ENCODE measurements around the gene SNX1.
A peak's percentile ranks its signal among the peaks of the same experiment; 100 is the strongest.
"Not testable (repeated sequence)": the region's sequence is repeated elsewhere in the genome, so short reads cannot be mapped to it uniquely, and the experiment has no call there.

The SNX1 gene

DNA sequence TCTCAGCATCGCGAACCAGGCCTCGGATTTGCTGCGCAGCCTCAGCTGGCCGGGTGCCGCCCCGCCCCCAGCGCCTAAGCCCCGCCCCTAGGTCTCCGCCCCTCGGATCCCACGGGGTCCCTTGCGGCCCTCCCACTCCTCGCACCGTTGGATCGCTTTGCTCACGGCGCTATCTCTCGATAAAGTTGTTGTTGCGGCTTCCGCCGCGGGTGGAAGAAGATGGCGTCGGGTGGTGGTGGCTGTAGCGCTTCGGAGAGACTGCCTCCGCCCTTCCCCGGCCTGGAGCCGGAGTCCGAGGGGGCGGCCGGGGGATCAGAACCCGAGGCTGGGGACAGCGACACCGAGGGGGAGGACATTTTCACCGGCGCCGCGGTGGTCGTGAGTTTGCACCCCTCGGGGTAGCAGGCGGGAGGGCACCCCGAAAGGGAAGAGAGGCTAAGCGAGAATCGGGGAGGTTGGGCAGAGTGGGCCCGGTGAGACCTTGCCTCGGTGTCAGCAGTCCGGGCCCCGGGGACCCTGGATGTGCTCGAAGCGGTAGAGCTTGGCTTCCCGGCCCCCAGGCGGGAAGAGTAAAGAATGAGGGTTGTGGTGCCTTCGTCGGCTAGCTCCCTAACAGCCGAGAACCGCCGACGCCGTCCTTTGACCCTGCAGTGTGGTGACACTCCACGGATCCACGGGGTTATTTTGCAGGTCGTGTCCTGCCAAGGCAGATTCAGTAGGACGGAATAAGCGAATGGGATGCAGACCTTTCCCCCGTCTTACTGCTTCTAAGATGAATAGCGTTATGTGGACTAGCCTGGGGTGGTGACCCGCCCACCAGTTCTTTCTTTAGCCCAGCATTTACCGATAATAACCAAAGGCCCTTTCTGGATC, at the start of gene SNX1:
TSS of gene SNX1 (plus strand) at position 188 of the 873 bp plus-strand sequence. CDS start at position 220, 32 bp downstream.
- DNase-seq, result peak; percentile 85

GRCh38 chr15:64046421-64047153, 49.2 kb upstream of the SNX1 start, which contains the start of gene DAPK2:
Gene DAPK2, minus strand, starts transcription at chr15:64046485. Its CDS starts 6,224 bp downstream, at chr15:64040261.
- peak; percentile 31 for DNase-seq

GRCh38 chr15:64048781-64049460, 46.9 kb upstream of the SNX1 start:
- no peak for DNase-seq

DNA sequence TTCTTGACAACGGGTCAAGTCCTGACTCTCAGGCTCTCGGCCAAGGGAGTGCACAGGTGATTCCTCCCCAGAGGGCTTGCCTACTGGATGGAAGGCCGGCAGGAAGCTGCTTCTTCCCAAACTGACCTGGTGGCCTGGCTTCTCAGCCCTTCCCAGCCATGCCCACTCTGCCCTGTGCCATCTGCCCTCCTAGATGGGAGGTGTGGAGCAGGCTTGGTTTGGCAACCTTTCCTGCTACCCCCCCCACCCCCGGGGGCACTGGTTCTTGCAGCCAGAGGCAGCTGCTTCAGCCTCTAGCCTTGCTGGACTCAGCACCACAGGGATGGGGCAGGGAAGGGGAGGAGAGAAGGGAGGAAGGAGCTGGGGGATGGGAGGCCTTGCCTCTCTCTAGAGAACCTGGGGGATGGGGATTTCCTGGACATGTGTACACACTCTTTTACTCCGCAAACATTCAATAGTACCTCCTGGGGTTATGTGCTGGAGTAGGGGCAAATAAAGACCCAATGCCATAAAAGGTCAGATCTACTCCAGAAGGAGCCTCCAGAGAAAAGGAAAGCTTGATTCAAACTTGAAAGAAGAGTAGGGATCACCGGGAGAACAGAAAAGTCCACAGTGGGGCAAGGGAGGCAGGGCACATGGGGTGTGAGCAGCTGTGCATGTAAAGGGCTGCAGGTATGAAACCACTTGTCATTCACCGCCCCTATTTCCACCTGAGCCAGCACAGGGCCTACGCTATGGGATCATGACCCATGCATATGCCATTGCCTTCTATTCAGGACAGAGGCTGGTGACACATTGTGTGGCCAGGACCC, 45.3 kb upstream of the SNX1 start:
- no peak for DNase-seq

GRCh38 chr15:64051093-64051402, 44.7 kb upstream of the SNX1 start:
- DNase-seq, result no peak

DNA sequence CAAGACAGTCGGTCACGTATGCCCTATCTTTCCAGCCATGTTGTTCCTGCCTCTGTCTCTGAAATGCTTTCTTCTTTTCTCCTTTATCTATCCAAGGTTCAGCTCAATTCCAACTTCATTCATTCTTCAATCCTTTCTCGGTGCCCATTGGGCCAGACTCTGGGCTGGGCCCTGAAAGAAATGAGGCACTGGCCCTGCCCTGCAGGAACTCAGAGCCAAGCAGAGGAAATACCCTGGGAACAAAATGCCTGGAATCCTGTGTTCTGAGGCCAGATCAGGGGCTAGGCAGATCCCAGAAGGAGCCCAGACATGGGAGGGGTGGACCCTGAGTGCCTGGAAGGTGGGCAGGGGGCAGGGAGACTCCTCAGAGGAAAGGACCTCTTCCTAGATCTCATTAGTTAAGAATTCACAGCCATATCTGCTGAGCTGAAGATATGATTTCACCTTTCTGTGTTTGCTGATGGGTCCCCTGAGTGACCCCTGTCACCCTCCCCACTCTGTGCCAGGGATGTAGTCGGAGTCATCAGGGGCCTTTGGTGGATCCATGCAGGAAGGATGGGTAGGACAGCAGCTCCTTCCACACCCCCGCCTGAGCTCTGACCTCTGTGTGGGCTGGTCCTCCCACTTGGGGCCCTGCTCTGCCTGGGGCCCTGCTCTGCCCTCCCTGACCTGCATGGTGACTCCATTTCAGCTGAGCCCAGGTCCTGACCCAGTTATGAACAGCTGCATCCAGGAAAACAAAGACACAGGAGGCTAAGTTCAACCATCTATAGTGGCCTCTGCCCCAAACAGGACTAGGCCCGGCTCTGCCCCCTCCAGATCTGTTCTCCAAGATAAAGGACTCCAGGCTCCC, 44.1 kb upstream of the SNX1 start:
- no peak for DNase-seq

DNA sequence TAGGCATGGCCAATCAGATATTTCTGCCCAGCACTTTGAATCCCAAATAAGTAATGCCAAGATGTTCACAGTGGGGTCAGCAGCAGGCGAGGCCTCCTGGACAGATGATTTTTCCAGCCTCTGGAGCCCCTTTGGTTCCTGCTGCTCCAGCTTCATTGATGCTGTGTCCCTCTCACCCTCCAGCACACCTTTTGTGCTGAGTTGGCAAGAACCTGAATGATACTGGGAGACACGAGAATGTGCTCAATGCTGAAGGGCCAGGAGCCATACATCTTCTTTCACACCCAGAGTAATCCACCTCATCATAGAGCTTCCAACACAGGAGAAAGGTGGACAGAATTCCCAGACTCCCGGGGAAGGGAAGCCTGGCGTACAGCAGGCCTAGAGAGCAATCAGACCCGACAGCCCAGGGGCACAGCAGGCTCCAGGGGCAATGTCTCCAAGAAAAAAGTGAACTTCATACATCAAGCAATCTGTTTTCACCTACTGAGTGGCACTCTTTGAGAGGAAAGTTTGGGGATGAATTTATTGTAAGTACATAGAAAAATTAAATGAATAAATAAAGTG, 42.8 kb upstream of the SNX1 start:
- no peak for DNase-seq

DNA sequence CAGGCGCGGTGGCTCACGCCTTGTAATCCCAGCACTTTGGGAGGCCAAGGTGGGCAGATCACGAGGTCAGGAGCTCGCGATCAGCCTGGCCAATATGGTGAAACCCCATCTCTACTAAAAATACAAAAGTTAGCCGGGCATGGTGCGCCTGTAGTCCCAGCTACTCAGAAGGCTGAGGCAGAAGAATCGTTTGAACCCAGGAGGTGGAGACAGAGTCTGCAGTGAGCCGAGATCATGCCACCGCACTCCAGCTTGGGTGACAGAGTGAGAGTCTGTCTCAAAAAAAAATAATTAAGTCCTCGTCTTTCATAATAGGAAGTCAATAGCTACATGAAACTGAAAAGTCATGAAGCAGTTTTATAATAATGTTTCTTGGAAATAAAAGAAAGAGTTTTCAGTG, 42.1 kb upstream of the SNX1 start:
- not testable (repeated sequence) for DNase-seq

DNA sequence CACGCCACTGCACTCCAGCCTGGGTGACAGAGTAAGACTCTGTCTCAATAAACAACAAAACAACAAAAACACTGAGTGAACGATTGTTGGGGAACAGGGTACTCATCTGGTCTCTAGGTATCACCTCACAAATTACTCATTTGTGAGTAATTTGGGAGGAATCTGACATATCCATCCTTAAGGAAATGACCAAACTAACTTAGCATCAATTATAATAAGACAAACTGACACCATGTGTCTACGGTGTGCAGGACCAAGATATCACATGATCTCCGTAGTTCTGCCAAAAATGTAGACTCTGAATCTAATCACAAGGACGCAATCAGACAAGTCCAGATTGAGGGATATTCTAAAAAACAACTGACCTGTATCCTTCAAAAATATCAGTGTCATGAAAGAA, 37.5 kb upstream of the SNX1 start:
- no peak for DNase-seq

GRCh38 chr15:64059104-64059503, 36.7 kb upstream of the SNX1 start:
- not testable (repeated sequence) for DNase-seq

GRCh38 chr15:64060716-64061115, 35.1 kb upstream of the SNX1 start:
- DNase-seq, result no peak

GRCh38 chr15:64066451-64066850, 29.3 kb upstream of the SNX1 start:
- DNase-seq, result no peak

GRCh38 chr15:64067564-64068030, 28.2 kb upstream of the SNX1 start:
- DNase-seq, result peak; percentile 52

GRCh38 chr15:64068133-64068532, 27.6 kb upstream of the SNX1 start:
- DNase-seq, result no peak

DNA sequence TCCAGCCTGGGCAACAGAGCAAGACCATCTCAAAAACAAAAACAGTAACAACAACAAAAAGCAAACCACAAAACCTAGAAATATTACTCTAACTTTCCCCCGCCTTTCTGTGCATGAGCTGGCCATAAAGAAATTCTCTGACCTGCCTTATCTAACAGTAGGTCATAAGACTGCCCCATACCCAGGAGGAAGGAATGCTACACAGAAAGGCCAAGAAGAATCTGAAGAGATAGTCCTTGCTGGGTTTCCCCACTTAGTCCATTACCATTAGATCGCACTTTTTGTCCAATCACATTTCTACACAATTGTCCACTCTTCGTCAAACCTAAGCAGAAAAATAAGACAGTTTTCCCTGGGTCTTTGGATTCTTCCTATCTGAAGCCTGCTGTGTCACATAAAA, 25.7 kb upstream of the SNX1 start:
- no peak for DNase-seq

GRCh38 chr15:64070965-64071851, 24.6 kb upstream of the SNX1 start:
- no peak for DNase-seq

DNA sequence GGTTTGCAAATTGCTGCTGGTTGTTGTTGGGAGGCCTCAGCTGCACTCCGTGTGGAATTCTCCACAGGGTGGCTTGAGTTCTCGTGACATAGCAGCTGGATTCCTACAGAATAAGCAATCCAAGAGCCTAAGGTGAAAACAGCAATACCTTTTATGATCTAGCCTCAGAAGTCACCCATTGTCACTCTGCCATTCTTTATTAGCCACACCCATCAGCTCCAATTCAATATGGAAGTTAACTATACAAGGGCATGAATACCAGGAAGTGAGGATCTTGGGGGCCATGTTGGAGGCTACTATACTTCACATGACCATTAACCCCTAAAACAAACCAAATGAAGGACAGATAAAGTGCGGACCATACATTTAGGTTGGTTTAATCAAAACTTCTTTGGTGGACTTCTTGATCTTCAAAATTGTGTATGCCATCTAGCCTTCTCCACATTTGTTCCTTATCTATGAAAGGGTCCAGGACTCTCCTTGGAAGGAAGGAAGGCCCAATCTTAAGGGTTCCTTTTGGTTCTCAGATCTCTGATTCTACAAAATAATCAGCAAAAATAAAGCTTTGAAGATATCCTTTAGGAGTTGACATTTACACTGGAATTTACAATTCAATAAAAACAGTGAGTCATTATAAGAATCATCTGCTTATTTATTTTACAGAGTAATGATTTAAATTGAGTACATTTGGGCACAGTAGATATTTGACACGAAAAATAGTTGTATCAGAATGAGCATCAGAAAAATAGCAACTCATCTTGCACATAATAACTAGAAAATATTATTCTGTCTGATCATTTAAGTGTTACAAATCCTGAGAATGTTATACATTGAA, 23.6 kb upstream of the SNX1 start:
- DNase-seq, result no peak

- DNase-seq, result no peak
These were observed 23.0 kb upstream of the SNX1 start for GRCh38 chr15:64072812-64073211.

DNA sequence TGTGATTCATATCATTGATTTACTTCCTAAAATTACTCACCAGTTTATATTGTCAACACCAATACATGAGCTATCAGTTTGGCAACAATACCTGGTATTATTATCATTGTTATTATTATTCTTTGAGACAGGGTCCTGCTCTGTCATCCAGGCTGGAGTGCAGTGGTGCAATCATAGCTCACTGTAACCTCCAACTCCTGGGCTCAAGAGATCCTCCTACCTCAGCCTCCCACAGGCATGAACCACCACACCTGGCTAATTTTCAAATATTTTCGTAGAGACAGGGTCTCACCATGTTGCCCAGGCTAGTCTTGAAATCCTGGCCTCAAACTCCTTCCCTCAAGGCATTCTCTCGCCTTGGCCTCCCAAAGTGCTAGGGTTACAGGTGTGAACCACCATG, 22.3 kb upstream of the SNX1 start:
- DNase-seq, result not testable (repeated sequence)

Measured in NCI-H526 treated with DMSO at 0.1 percent for 48 hours (cell line).